Transverse colon (tissue), 4 donors: Measurements from ENCODE around the gene FCHO2. TPM values are rescaled to one million over a fixed set of nuclear protein-coding genes. Genes with fewer than 3 reads are reported as not detected.
A peak's percentile ranks its signal among the peaks of the same experiment; 100 is the strongest.

ENCODE experiments used
- DNase-seq: peaks from one replicate; pipeline ENCODE4 v3.0.0-alpha.2; 2019
- H3K27ac ChIP-seq, 4 donors: fragments of 200-600 bp; sonication (generic); 2 replicates each; pipeline ENCODE4 v1.5.1; 2016 to 2018; ENCODE audit warnings: inconsistent platforms in 4 of 4
- H3K27me3 ChIP-seq: fragments of 200-600 bp; sonication (generic); 2 replicates; pipeline ENCODE4 v1.5.1; 2017; ENCODE audit warnings: inconsistent platforms
- H3K36me3 ChIP-seq, 4 donors: fragments of 200-600 bp; sonication (generic); 2 replicates each; pipeline ENCODE4 v1.5.1; 2017 to 2019; ENCODE audit warnings: inconsistent platforms in 4 of 4
- H3K4me1 ChIP-seq, 4 donors: fragments of 200-600 bp; sonication (generic); 2 replicates each; pipeline ENCODE4 v1.5.1; 2017 to 2020; ENCODE audit warnings: inconsistent platforms in 4 of 4
- H3K4me3 ChIP-seq, 4 donors: fragments of 200-600 bp; sonication (generic); 1 replicate in 1 of 4; 2 replicates in 3 of 4; pipeline versions ENCODE4 v1.5.1 to v1.6.1; 2017 to 2019; ENCODE audit warnings: inconsistent platforms in 4 of 4
- H3K9me3 ChIP-seq, 2 donors: fragments of 200-600 bp; sonication (generic); 2 replicates each; pipeline ENCODE4 v1.5.1; 2017 to 2019; ENCODE audit warnings: inconsistent platforms in 2 of 2
- EP300 ChIP-seq: sonication (generic); formaldehyde crosslinking; IDR thresholded peaks from one replicate; pipeline ENCODE4 v1.6.1; 2017; ENCODE audit warnings: antibody characterized with exemption, low read depth
- POLR2A ChIP-seq: fragments of 450-650 bp; IDR thresholded peaks from one replicate; pipeline ENCODE4 v1.6.1; 2016; ENCODE audit warnings: antibody characterized with exemption, mild to moderate bottlenecking, moderate library complexity
- POLR2AphosphoS5 ChIP-seq, 3 donors: sonication (generic); formaldehyde crosslinking; IDR thresholded peaks; one replicate each; pipeline ENCODE4 v1.6.1; 2016; ENCODE audit warnings: antibody characterized with exemption in 3 of 3
- WGBS, 2 donors: methylation state at CpG; one replicate each; pipeline ENCODE4 v1.1.5; 2018; ENCODE audit warnings: low coverage in 1 of 2; 5-methylcytosine and 5-hydroxymethylcytosine counted together
- in situ Hi-C, 4 donors: fragments of 200-750 bp; cut with MboI; loops; one replicate each; pipeline versions ENCODE4 v1.15.0 to v1.15.1; 2017; ENCODE audit warnings: low sequenced_read_pairs in 3 of 4, low pct_ligation_motif_present in 1 of 4, low pct_unique_long_range_greater_than_20kb in 1 of 4
- intact Hi-C: fragments of 100-400 bp; cut with DNase I; formaldehyde crosslinking; loops from one replicate; pipeline ENCODE4 v1.15.1; 2023; ENCODE audit warnings: low total_unique reads
- total RNA-seq, 4 donors: library from RNA; depleted of rRNA; stranded (reverse); fragments of >200 nt; gene quantifications; one replicate each; pipeline ENCODE4 v1.1.0, GENCODE V29; 2016
- TF ChIP-seq, protein P1 (sequence below), 5 experiments: fragments of 200-600 bp in 3 of 5; fragments of 450-650 bp in 2 of 5; sonication (generic) in 3 of 5; IDR thresholded peaks; 1 replicate in 2 of 5; 2 replicates in 3 of 5; pipeline ENCODE4 v1.5.1; 2016 to 2017; ENCODE audit warnings: antibody characterized with exemption in 5 of 5, inconsistent platforms in 3 of 5, mild to moderate bottlenecking in 2 of 5, moderate library complexity in 1 of 5

Gene FCHO2
- total RNA-seq, 4 donors from 2014 or later, result 25.8 to 45.4 (median 29.2) TPM

DNA sequence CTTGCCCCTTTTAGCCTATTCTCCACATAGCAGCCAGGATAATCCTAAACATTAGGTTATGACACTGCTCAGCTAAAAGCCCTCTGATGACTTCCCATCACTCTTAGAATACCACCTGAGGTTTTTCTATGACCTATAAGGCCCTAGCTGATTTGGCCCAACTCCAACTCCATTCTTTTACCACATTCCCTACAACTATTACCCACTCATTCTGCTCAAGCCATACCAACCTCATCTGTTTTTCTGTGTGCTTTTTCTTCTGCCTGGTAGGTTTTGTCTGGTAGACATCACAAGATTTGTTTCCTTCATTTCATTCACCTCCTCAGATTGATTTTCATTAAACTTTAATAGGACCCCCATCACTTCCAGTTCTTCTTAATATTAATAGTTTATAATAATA lies 12.5 kb upstream of the FCHO2 start:
- no peak overlapping the region for H3K4me3 ChIP-seq
- no peaks in the 10 kb centered on the region for H3K36me3 ChIP-seq
- in situ Hi-C loops (no loop called here), intact Hi-C loops (no loop called here)
- no peak for TF ChIP-seq POLR2A
- TF ChIP-seq EP300, result no peak
- TF ChIP-seq POLR2AphosphoS5 (IDR thresholded peaks at IDR 0.05), result no peak
- TF ChIP-seq, protein P1, sequence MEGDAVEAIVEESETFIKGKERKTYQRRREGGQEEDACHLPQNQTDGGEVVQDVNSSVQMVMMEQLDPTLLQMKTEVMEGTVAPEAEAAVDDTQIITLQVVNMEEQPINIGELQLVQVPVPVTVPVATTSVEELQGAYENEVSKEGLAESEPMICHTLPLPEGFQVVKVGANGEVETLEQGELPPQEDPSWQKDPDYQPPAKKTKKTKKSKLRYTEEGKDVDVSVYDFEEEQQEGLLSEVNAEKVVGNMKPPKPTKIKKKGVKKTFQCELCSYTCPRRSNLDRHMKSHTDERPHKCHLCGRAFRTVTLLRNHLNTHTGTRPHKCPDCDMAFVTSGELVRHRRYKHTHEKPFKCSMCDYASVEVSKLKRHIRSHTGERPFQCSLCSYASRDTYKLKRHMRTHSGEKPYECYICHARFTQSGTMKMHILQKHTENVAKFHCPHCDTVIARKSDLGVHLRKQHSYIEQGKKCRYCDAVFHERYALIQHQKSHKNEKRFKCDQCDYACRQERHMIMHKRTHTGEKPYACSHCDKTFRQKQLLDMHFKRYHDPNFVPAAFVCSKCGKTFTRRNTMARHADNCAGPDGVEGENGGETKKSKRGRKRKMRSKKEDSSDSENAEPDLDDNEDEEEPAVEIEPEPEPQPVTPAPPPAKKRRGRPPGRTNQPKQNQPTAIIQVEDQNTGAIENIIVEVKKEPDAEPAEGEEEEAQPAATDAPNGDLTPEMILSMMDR (IDR thresholded peaks at IDR 0.05), result no peak
- peaks cover under 1 to 8% (median 6%) of the 10 kb centered on the region in 4 donors for H3K4me1 ChIP-seq
- no peak overlapping the region for H3K27ac ChIP-seq
- H3K27me3 ChIP-seq, result no peaks in the 10 kb centered on the region
- no peaks in the 10 kb centered on the region for H3K9me3 ChIP-seq
- no peak for DNase-seq

DNA sequence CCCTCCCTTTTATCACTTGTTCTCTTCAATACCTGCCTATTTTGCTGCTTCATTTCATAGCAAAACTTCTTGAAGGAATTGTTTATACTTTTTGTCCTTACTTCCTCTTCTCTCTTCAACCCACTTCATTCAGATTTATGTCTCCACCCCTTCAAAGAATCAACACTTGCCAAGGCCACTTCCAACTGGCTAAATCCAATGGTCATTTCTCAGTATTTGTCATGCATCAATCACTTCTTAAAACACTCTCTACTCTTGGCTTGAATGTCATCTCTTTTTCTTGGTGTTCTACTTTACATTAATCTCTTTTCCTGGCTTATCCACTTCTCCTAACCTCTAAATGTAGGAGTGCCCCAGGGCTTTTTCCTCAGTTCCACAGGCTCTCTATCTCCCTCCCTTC lies 8.3 kb upstream of the FCHO2 start:
- no peak for TF ChIP-seq EP300
- no peak for TF ChIP-seq POLR2AphosphoS5 (IDR thresholded peaks at IDR 0.05)
- TF ChIP-seq POLR2A, result no peak
- TF ChIP-seq, protein P1 (IDR thresholded peaks at IDR 0.05), result no peak
- in situ Hi-C loops, result no loop called here
- H3K27ac ChIP-seq, result no peak overlapping the region
- no peaks in the 10 kb centered on the region for H3K36me3 ChIP-seq
- intact Hi-C loops, result no loop called here
- no peaks in the 10 kb centered on the region for H3K27me3 ChIP-seq
- DNase-seq, result no peak
- no peak overlapping the region for H3K4me3 ChIP-seq
- peaks cover 0 to 15% (median 7%) of the 10 kb centered on the region in 4 donors for H3K4me1 ChIP-seq
- no peaks in the 10 kb centered on the region for H3K9me3 ChIP-seq

DNA sequence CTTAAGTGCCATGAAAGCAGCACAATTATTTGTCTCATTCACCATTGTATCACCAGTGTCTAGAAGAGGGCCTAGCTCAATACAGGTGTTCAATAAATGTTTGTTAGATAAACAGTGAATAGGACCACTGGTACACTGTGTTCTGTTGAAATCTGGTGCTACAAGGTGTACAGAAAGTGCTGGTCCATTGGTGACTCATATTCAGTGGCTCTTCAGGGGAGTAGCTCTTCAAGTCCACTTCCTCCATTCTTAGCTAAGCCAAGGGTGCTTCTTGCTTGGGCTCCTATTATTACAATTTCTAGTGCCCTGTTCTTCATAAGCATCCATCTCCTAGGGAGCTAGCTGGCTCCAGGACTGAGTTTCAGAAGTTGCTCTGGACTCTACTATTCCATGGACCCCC lies 6.4 kb upstream of the FCHO2 start:
- DNase-seq, result no peak
- Histone ChIP-seq H3K27ac (no peak overlapping the region), H3K36me3 (no peaks in the 10 kb centered on the region), H3K4me3 (no peak overlapping the region), H3K9me3 (no peaks in the 10 kb centered on the region), H3K27me3 (no peaks in the 10 kb centered on the region), H3K4me1 (peaks cover 0 to 16% (median 7%) of the 10 kb centered on the region in 4 donors)
- intact Hi-C loops (no loop called here), in situ Hi-C loops (no loop called here)
- TF ChIP-seq POLR2A (no peak), POLR2AphosphoS5 (IDR thresholded peaks at IDR 0.05) (no peak), EP300 (no peak)
- TF ChIP-seq, protein P1 (IDR thresholded peaks at IDR 0.05), result no peak

DNA sequence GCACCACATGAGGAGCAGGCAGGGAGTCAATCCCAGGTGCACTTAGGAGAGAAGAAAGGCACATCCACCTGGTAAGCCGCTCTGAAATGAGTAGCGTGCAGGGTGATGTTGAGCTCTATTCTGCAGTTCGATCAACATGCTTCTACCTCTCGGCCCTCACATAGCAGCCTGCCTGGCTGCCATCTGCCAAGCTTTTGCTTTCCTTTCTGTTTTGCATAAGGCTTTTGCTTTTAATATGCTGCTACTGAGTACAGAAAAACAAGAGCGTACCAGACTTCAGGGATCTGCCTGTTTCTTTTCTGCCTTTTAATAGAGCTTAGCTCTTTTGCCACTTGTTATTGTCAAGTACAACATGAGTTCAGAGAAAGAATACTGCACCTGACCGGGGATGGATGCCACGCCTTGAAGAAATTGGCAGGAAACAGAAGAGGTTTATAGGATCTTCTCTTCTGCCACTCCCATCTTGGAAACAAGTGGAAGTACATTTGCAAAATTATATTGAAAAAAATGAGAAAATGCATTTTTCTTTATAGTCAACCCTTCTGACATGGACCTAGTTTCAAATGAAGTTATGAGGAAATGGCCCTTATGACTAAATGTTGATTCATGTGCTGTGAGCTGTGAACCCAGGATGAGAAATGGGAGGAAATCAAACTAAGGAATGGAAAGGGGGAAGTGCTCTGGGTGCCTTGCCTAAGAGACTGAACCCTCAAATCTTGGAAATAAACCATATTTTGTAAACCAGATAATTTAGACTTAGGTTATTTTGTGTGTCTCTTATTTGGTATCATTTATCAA lies 4.0 kb upstream of the FCHO2 start:
- DNase-seq, result peak; percentile 20
- intact Hi-C loops (no loop called here), in situ Hi-C loops (loop anchor here in 1 of 4 donors (10.0 kb wide), 1 partner anchor 253 kb away; no protein-coding TSS in a partner anchor)
- 53 to 80% methylated on average over 2 to 7 of the region's 7 CpGs for WGBS, 2 donors
- Histone ChIP-seq H3K27me3 (no peaks in the 10 kb centered on the region), H3K4me1 (peaks cover 0 to 25% (median 11%) of the 10 kb centered on the region in 4 donors), H3K36me3 (no peaks in the 10 kb centered on the region), H3K27ac (peak overlapping the region; percentile 45 to 64 (median 54)), H3K4me3 (no peak overlapping the region), H3K9me3 (no peaks in the 10 kb centered on the region)
- no peak for TF ChIP-seq POLR2AphosphoS5 (IDR thresholded peaks at IDR 0.05)
- TF ChIP-seq, protein P1 (IDR thresholded peaks at IDR 0.05), result no peak
- TF ChIP-seq EP300, result no peak
- TF ChIP-seq POLR2A, result no peak
